ENCODE results near the gene FOSL2. TPM values are rescaled to one million over a fixed set of nuclear protein-coding genes. Genes with fewer than 3 reads are reported as not detected.

The FOSL2 gene
- total and polyA plus RNA-seq, 10 of the 15 experiments (the other 5 are each of a cell fraction or from before 2014, with no cell fraction given) = 0.05 to 1.3 (median 0.34) TPM

GRCh38 chr2:28437149-28437835, 44.6 kb downstream of the FOSL2 start:
- DNase-seq (ENCODE audit: low read depth, low spot score) (no peak), ATAC-seq (no peak), FAIRE-seq (no peak)
- BruUV-seq (replicated peaks) = no TSS peak
- Histone ChIP-seq H4K20me1 (ENCODE audit: control insufficient read depth, insufficient read depth) (no peaks in the 10 kb centered on the region), H3K4me2 (ENCODE audit: control insufficient read depth, insufficient read depth) (no peak overlapping the region), H3K79me2 (ENCODE audit: control insufficient read depth, insufficient read depth, low read length) (no peaks in the 10 kb centered on the region), H3K4me1 (ENCODE audit: control insufficient read depth, insufficient read depth, low read length) (no peaks in the 10 kb centered on the region), H3K4me3 (no peak overlapping the region), H3K36me3 (ENCODE audit: control insufficient read depth in 2 of 2, insufficient read depth in 2 of 2, low read length in 1 of 2) (no peaks in the 10 kb centered on the region), H2AFZ (ENCODE audit: control insufficient read depth, low read depth, low read length) (no peak overlapping the region), H3K9ac (ENCODE audit: control insufficient read depth, insufficient read depth, low read length) (no peak overlapping the region), H3K27me3 (replicated peaks in 1 of 2; ENCODE audit: control insufficient read depth in 2 of 2, insufficient read depth in 2 of 2, low read length in 1 of 2) (no peaks in the 10 kb centered on the region; a peak in 1 of 4 replicates), H3K9me3 (replicated peaks; ENCODE audit: control insufficient read depth, insufficient read depth, low read length) (no peaks in the 10 kb centered on the region; the same call in 2 of the 3 replicates), H3K27ac (ENCODE audit: control insufficient read depth, insufficient read depth) (no peak overlapping the region)
- 48% methylated on average over 18 of the region's 18 CpGs for WGBS (ENCODE audit: insufficient coverage, insufficient replicate concordance, low lambda C conversion rate, missing lambda C conversion rate)
- in situ Hi-C loops (cut with MboI) = no loop called here
- ChIA-PET POLR2A (no interaction called here), RAD21 (ENCODE audit: unreplicated experiment) (no interaction called here), SMC1A (ENCODE audit: uncharacterized antibody, unreplicated experiment) (interaction anchor here (0.5 kb wide), 1 partner anchor 1471 kb away, joined by 4 read pairs; no protein-coding TSS in a partner anchor), CTCF (no interaction called here)
- TF ChIP-seq MYB (IDR thresholded peaks at IDR 0.05; ENCODE audit: borderline replicate concordance, low read depth, low read length) (no peak), STAT1 (conservative IDR thresholded peaks at IDR 0.05) (no peak), SMAD5 (IDR thresholded peaks at IDR 0.05; ENCODE audit: low read depth) (no peak), ZNF207 (IDR thresholded peaks at IDR 0.05; ENCODE audit: borderline replicate concordance) (no peak), CHD1 (IDR thresholded peaks at IDR 0.05; ENCODE audit: low read depth, low read length) (no peak), BRCA1 (IDR thresholded peaks at IDR 0.05; ENCODE audit: low read depth, low read length) (no peak), NFYA (IDR thresholded peaks at IDR 0.05; ENCODE audit: borderline replicate concordance, low read depth, low read length) (no peak), NRF1 (conservative IDR thresholded peaks at IDR 0.05; ENCODE audit: low read depth, low read length) (no peak), IRF5 (IDR thresholded peaks at IDR 0.05; ENCODE audit: borderline replicate concordance) (no peak), HDAC2 (IDR thresholded peaks at IDR 0.05) (no peak), RCOR1 (conservative IDR thresholded peaks at IDR 0.05; ENCODE audit: low read depth, low read length) (no peak), SUZ12 (IDR thresholded peaks at IDR 0.05; ENCODE audit: unreplicated experiment) (no peak), RBBP5 (conservative IDR thresholded peaks at IDR 0.05) (no peak), STAT3 (IDR thresholded peaks at IDR 0.05; ENCODE audit: low read depth, low read length) (no peak), YBX1 (IDR thresholded peaks at IDR 0.05) (no peak), HDGF (IDR thresholded peaks at IDR 0.05) (no peak)
- TF ChIP-seq, protein P1, sequence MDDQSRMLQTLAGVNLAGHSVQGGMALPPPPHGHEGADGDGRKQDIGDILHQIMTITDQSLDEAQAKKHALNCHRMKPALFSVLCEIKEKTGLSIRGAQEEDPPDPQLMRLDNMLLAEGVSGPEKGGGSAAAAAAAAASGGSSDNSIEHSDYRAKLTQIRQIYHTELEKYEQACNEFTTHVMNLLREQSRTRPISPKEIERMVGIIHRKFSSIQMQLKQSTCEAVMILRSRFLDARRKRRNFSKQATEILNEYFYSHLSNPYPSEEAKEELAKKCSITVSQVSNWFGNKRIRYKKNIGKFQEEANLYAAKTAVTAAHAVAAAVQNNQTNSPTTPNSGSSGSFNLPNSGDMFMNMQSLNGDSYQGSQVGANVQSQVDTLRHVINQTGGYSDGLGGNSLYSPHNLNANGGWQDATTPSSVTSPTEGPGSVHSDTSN (IDR thresholded peaks at IDR 0.05; ENCODE audit: insufficient replicate concordance, low read depth, low read length) = no peak
- TF ChIP-seq, protein P2, sequence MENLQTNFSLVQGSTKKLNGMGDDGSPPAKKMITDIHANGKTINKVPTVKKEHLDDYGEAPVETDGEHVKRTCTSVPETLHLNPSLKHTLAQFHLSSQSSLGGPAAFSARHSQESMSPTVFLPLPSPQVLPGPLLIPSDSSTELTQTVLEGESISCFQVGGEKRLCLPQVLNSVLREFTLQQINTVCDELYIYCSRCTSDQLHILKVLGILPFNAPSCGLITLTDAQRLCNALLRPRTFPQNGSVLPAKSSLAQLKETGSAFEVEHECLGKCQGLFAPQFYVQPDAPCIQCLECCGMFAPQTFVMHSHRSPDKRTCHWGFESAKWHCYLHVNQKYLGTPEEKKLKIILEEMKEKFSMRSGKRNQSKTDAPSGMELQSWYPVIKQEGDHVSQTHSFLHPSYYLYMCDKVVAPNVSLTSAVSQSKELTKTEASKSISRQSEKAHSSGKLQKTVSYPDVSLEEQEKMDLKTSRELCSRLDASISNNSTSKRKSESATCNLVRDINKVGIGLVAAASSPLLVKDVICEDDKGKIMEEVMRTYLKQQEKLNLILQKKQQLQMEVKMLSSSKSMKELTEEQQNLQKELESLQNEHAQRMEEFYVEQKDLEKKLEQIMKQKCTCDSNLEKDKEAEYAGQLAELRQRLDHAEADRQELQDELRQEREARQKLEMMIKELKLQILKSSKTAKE (IDR thresholded peaks at IDR 0.05; ENCODE audit: low read depth, poor library complexity, severe bottlenecking) = no peak
- TF ChIP-seq, protein P3, sequence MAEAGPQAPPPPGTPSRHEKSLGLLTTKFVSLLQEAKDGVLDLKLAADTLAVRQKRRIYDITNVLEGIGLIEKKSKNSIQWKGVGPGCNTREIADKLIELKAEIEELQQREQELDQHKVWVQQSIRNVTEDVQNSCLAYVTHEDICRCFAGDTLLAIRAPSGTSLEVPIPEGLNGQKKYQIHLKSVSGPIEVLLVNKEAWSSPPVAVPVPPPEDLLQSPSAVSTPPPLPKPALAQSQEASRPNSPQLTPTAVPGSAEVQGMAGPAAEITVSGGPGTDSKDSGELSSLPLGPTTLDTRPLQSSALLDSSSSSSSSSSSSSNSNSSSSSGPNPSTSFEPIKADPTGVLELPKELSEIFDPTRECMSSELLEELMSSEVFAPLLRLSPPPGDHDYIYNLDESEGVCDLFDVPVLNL (IDR thresholded peaks at IDR 0.05; ENCODE audit: low read depth, low read length) = no peak
- intact Hi-C loops (cut with micrococcal nuclease; ENCODE audit: unreplicated experiment) = no loop called here

Data from GM12878 (cell line).